ENCODE measurements around the gene DYNC1LI1.

DNA sequence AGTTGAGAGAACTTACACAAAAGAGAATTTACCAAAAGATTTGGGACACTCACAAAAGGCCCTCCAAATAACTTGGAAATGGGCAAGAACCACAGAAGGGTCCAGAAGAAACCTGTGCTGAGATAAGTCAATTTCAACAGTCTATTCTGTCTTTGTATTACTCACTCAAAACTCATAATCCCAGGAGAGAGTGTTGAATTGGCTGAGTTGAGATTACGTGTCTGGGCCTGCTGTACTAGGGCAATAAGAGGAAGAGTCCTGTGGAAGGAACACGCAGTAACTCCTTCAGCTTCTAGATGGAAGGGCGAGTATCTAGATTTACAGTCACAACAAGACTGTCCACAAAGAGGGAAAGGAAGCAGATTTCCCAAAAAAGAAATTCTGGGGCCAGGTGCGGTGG, 42.5 kb upstream of the DYNC1LI1 start:
- TF ChIP-seq, protein P1, sequence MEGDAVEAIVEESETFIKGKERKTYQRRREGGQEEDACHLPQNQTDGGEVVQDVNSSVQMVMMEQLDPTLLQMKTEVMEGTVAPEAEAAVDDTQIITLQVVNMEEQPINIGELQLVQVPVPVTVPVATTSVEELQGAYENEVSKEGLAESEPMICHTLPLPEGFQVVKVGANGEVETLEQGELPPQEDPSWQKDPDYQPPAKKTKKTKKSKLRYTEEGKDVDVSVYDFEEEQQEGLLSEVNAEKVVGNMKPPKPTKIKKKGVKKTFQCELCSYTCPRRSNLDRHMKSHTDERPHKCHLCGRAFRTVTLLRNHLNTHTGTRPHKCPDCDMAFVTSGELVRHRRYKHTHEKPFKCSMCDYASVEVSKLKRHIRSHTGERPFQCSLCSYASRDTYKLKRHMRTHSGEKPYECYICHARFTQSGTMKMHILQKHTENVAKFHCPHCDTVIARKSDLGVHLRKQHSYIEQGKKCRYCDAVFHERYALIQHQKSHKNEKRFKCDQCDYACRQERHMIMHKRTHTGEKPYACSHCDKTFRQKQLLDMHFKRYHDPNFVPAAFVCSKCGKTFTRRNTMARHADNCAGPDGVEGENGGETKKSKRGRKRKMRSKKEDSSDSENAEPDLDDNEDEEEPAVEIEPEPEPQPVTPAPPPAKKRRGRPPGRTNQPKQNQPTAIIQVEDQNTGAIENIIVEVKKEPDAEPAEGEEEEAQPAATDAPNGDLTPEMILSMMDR (IDR thresholded peaks at IDR 0.05 in 4 of 5, conservative IDR thresholded peaks at IDR 0.05 in 1 of 5) = no peak
- no peak for TF ChIP-seq POLR2A (IDR thresholded peaks at IDR 0.05)

Measured in gastrocnemius medialis (tissue), 4 donors.